HepG2 (cell line): Measurements from ENCODE around the gene PTGES3. TPM values are rescaled to one million over a fixed set of nuclear protein-coding genes. Genes with fewer than 3 reads are reported as not detected.

Experiments
- ADNP ChIP-seq: sonication (generic); formaldehyde crosslinking; IDR thresholded peaks from 2 replicates; pipeline ENCODE4 v1.4.0; 2020; ENCODE audit warnings: missing genetic modification reagents
- ARNTL ChIP-seq: sonication (generic); formaldehyde crosslinking; IDR thresholded peaks from 2 replicates; pipeline ENCODE4 v1.4.0; 2020; ENCODE audit warnings: mild to moderate bottlenecking, missing genetic modification reagents
- DPF2 ChIP-seq: sonication (generic); formaldehyde crosslinking; IDR thresholded peaks from 2 replicates; pipeline ENCODE4 v1.4.0; 2020; ENCODE audit warnings: mild to moderate bottlenecking, low read depth, missing genetic modification reagents, borderline replicate concordance
- ELK4 ChIP-seq: sonication (generic); formaldehyde crosslinking; IDR thresholded peaks from 2 replicates; pipeline ENCODE4 v1.9.0; 2021; ENCODE audit warnings: missing genetic modification reagents, borderline replicate concordance
- ERF ChIP-seq: IDR thresholded peaks from 2 replicates; pipeline ENCODE4 v1.6.1; 2018; ENCODE audit warnings: missing biosample characterization, missing genetic modification reagents
- GATAD2A ChIP-seq: IDR thresholded peaks from 2 replicates; pipeline ENCODE4 v1.6.1; 2016
- NCOA5 ChIP-seq: sonication (generic); formaldehyde crosslinking; IDR thresholded peaks from 2 replicates; pipeline ENCODE4 v1.4.0; 2020; ENCODE audit warnings: missing genetic modification reagents
- NFKB2 ChIP-seq: sonication (generic); formaldehyde crosslinking; IDR thresholded peaks from 2 replicates; pipeline ENCODE4 v1.4.0; 2020; ENCODE audit warnings: missing genetic modification reagents, borderline replicate concordance
- REL ChIP-seq: sonication (generic); formaldehyde crosslinking; conservative IDR thresholded peaks from 2 replicates; pipeline ENCODE4 v1.8.0; 2022; ENCODE audit warnings: mild to moderate bottlenecking, missing genetic modification reagents, moderate library complexity
- SATB2 ChIP-seq: sonication (generic); formaldehyde crosslinking; IDR thresholded peaks from 2 replicates; pipeline ENCODE4 v1.5.0; 2020; ENCODE audit warnings: missing genetic modification reagents
- SRSF9 ChIP-seq: fragments of 200-400 bp; formaldehyde crosslinking; IDR thresholded peaks from 2 replicates; pipeline ENCODE4 v1.6.1; 2018; ENCODE audit warnings: borderline replicate concordance, mild to moderate bottlenecking, low read depth, low read length; ENCODE audit not compliant: insufficient read depth, poor library complexity, severe bottlenecking
- ZNF12 ChIP-seq: sonication (generic); formaldehyde crosslinking; IDR thresholded peaks from 2 replicates; pipeline ENCODE4 v1.5.0; 2020; ENCODE audit warnings: missing genetic modification reagents
- ZNF550 ChIP-seq: sonication (generic); formaldehyde crosslinking; IDR thresholded peaks from 2 replicates; pipeline ENCODE4 v1.4.0; 2020; ENCODE audit warnings: mild to moderate bottlenecking, missing genetic modification reagents, borderline replicate concordance
- ZNF552 ChIP-seq: sonication (generic); formaldehyde crosslinking; IDR thresholded peaks from 2 replicates; pipeline ENCODE4 v1.9.0; 2022; ENCODE audit warnings: missing genetic modification reagents, mild to moderate bottlenecking, borderline replicate concordance
- ZNF619 ChIP-seq: sonication (generic); formaldehyde crosslinking; IDR thresholded peaks from 2 replicates; pipeline ENCODE4 v1.4.0; 2020; ENCODE audit warnings: mild to moderate bottlenecking, missing genetic modification reagents
- ZNF737 ChIP-seq: sonication (generic); formaldehyde crosslinking; IDR thresholded peaks from 2 replicates; pipeline ENCODE4 v1.5.0; 2020; ENCODE audit warnings: missing genetic modification reagents, mild to moderate bottlenecking, borderline replicate concordance
- ZSCAN21 ChIP-seq: sonication (generic); formaldehyde crosslinking; IDR thresholded peaks from 2 replicates; pipeline ENCODE4 v1.8.0; 2022; ENCODE audit warnings: mild to moderate bottlenecking, missing genetic modification reagents, moderate library complexity, borderline replicate concordance
- ZSCAN29 ChIP-seq: sonication (generic); formaldehyde crosslinking; conservative IDR thresholded peaks from 2 replicates; pipeline ENCODE4 v1.4.0; 2020; ENCODE audit warnings: mild to moderate bottlenecking, missing genetic modification reagents
- polyA plus RNA-seq, 8 experiments: library from polyadenylated mRNA; depleted of rRNA in 3 of 8; stranded (reverse) in 7 of 8; unstranded in 1 of 8; fragments of >200 nt; fragmentation: Illumina TruSeq in 4 of 8; extraction: Trizol in 4 of 8; gene quantifications; 2 replicates each; pipeline versions ENCODE4 v1.2.1 to v1.2.3, GENCODE V29; 2011 to 2016; ENCODE audit warnings: low read depth in 4 of 8, missing spikeins in 1 of 8, mixed read lengths in 1 of 8; ENCODE audit not compliant: insufficient read depth in 1 of 8
- total RNA-seq, 5 experiments: library from RNA; depleted of rRNA; stranded (reverse); fragments of >200 nt; fragmentation: Illumina TruSeq; extraction: Trizol; gene quantifications; 2 replicates each; pipeline ENCODE4 v1.2.3, GENCODE V29; 2016; ENCODE audit warnings: low read depth in 1 of 5
- TF ChIP-seq, protein P1 (sequence below): sonication (generic); formaldehyde crosslinking; IDR thresholded peaks from 2 replicates; pipeline ENCODE4 v1.4.0; 2020; ENCODE audit warnings: mild to moderate bottlenecking, missing genetic modification reagents, borderline replicate concordance
- TF ChIP-seq, protein P2 (sequence below), 2 experiments: IDR thresholded peaks; 2 replicates each; pipeline ENCODE4 v1.6.1; 2011 to 2012; ENCODE audit warnings: low read length in 2 of 2, borderline replicate concordance in 1 of 2, low read depth in 1 of 2, mild to moderate bottlenecking in 1 of 2, moderate library complexity in 1 of 2
- TF ChIP-seq, protein P3 (sequence below): sonication (generic); formaldehyde crosslinking; IDR thresholded peaks from 2 replicates; pipeline ENCODE4 v1.8.1; 2023; ENCODE audit warnings: mild to moderate bottlenecking, missing genetic modification reagents

PTGES3 gene
- total and polyA plus RNA-seq, 2 of the 13 experiments (the other 11 are each of a cell fraction or from before 2014, with no cell fraction given): 54.4 to 159 TPM

DNA sequence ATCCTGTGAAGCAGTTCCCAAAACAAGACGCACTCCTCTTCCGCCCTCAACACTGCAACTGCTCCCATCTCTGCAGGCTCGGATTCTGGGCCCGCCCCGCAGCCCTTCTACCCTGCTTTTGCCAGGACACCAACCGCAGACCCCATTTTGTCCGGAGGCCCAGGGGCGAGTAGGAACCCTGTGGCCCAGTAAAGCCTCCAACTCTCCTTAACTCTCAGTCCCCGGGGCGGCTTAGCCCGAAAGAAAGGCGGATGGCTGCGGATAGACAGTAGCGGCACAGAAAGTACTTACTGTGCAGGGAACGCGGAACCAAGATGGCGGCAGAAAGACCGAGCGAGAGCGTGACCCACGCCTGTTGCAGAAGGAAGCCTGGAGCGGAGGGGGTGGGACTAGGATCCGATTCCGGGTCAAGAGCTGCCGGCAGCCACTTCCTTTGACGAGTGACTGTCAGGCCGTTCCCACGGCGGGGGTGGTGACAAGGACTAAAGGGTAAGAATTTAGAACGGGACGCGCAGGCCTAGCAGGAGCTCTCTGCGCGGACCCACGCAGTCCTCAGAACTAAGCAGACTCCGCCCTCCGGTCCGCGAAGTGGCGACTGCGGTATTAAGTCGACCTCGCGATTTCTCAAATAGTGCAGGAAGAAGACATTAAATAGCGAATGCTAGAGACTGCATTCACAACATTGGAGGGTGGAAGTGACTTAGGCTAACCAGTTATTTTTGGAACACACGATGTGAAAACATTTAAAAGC is 37.1 kb upstream of the PTGES3 start, which contains the start of gene NACA (continued):
- TF ChIP-seq, protein P1, sequence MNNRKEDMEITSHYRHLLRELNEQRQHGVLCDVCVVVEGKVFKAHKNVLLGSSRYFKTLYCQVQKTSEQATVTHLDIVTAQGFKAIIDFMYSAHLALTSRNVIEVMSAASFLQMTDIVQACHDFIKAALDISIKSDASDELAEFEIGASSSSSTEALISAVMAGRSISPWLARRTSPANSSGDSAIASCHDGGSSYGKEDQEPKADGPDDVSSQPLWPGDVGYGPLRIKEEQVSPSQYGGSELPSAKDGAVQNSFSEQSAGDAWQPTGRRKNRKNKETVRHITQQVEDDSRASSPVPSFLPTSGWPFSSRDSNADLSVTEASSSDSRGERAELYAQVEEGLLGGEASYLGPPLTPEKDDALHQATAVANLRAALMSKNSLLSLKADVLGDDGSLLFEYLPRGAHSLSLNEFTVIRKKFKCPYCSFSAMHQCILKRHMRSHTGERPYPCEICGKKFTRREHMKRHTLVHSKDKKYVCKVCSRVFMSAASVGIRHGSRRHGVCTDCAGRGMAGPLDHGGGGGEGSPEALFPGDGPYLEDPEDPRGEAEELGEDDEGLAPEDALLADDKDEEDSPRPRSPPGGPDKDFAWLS (CRISPR knock-in tag): no peak
- peak; percentile 86; the same call in 1 of the 2 replicates for TF ChIP-seq ZSCAN29 (CRISPR knock-in tag)
- TF ChIP-seq, protein P2, sequence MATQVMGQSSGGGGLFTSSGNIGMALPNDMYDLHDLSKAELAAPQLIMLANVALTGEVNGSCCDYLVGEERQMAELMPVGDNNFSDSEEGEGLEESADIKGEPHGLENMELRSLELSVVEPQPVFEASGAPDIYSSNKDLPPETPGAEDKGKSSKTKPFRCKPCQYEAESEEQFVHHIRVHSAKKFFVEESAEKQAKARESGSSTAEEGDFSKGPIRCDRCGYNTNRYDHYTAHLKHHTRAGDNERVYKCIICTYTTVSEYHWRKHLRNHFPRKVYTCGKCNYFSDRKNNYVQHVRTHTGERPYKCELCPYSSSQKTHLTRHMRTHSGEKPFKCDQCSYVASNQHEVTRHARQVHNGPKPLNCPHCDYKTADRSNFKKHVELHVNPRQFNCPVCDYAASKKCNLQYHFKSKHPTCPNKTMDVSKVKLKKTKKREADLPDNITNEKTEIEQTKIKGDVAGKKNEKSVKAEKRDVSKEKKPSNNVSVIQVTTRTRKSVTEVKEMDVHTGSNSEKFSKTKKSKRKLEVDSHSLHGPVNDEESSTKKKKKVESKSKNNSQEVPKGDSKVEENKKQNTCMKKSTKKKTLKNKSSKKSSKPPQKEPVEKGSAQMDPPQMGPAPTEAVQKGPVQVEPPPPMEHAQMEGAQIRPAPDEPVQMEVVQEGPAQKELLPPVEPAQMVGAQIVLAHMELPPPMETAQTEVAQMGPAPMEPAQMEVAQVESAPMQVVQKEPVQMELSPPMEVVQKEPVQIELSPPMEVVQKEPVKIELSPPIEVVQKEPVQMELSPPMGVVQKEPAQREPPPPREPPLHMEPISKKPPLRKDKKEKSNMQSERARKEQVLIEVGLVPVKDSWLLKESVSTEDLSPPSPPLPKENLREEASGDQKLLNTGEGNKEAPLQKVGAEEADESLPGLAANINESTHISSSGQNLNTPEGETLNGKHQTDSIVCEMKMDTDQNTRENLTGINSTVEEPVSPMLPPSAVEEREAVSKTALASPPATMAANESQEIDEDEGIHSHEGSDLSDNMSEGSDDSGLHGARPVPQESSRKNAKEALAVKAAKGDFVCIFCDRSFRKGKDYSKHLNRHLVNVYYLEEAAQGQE (IDR thresholded peaks at IDR 0.05; ENCODE audit: borderline replicate concordance in 1 of 2, low read depth in 1 of 2, low read length in 2 of 2): peak in 1 of 2 experiments; percentile 77; a peak in 1 of 4 replicates
- peak; percentile 40; the same call in 1 of the 2 replicates for TF ChIP-seq ZNF12 (CRISPR knock-in tag)
- TF ChIP-seq SRSF9: no peak
- TF ChIP-seq, protein P3, sequence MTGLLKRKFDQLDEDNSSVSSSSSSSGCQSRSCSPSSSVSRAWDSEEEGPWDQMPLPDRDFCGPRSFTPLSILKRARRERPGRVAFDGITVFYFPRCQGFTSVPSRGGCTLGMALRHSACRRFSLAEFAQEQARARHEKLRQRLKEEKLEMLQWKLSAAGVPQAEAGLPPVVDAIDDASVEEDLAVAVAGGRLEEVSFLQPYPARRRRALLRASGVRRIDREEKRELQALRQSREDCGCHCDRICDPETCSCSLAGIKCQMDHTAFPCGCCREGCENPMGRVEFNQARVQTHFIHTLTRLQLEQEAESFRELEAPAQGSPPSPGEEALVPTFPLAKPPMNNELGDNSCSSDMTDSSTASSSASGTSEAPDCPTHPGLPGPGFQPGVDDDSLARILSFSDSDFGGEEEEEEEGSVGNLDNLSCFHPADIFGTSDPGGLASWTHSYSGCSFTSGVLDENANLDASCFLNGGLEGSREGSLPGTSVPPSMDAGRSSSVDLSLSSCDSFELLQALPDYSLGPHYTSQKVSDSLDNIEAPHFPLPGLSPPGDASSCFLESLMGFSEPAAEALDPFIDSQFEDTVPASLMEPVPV: peak; percentile 88
- no peak for TF ChIP-seq NCOA5 (CRISPR knock-in tag)
- no peak for TF ChIP-seq ELK4
- peak; percentile 86 for TF ChIP-seq ERF (CRISPR knock-in tag)
- peak; percentile 78 for TF ChIP-seq GATAD2A
- no peak for TF ChIP-seq REL
- peak; percentile 71 for TF ChIP-seq ARNTL (CRISPR knock-in tag)
- 0 out of 2 replicates have a peak, but pooled peaks have one; percentile 83 for TF ChIP-seq ZNF552 (CRISPR knock-in tag)
- no peak; the same call in 1 of the 2 replicates for TF ChIP-seq ZNF550 (CRISPR knock-in tag)
- no peak for TF ChIP-seq SATB2
- TF ChIP-seq DPF2 (CRISPR knock-in tag): no peak
- TF ChIP-seq NFKB2 (CRISPR knock-in tag): peak; percentile 90; the same call in 1 of the 2 replicates
- peak; percentile 70; the same call in 1 of the 2 replicates for TF ChIP-seq ZSCAN21 (CRISPR knock-in tag)
- no peak for TF ChIP-seq ADNP
- TF ChIP-seq ZNF619: peak; percentile 98
- no peak; the same call in 1 of the 2 replicates for TF ChIP-seq ZNF737 (CRISPR knock-in tag)
